ENCODE data around the gene ABL2.
A peak's percentile ranks its signal among the peaks of the same experiment; 100 is the strongest.

The ABL2 gene

DNA sequence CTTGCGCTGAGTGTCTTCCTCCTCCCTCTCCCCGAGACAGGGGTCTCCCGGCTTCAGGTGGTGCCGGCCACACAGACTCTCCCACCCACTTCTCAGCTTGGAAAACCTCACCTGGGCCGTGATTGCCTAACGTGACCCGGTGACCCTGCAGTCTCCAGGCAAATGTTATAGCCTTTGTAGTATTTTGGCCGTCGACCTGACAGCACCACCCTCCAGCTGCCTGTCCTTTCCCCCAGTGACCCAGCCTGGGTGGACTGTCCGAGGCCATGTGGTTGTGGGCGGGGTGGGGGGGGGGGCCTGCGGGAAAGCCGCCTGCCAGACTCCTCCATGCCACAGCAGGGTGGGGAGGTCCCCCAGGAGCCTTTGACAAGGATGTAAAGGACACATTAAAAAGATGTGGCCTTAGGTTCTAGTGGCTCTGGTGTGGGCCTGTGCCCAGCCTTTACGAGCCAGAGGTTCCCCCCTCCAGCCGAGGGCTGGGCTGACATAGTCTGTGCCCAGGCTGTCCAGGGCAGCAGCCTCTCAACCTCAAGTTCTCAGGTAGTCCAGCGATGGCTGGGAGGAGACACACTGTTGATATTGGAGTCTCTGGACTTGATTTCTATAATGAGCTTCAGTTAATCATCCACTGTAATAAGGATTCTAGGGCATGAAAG, 139.5 kb downstream of the ABL2 start:
- no peak for DNase-seq

DNA sequence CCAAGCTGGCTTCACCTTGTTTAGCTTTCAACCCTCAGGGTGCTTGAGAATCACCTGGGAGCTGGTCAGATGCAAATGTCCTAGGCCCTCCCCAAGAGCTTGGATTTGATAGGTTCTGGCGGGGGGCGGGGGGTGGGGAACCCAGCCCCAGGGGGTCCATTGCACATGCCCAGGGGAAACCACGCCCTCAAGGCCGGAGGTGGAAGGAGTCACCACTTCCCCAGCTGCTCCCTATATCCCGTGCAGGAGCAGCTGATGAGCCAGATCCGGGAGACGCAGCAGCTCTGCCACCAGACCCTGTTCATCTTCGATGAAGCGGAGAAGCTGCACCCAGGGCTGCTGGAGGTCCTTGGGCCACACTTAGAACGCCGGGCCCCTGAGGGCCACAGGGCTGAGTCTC, 141.8 kb downstream of the ABL2 start:
- DNase-seq, result no peak

DNA sequence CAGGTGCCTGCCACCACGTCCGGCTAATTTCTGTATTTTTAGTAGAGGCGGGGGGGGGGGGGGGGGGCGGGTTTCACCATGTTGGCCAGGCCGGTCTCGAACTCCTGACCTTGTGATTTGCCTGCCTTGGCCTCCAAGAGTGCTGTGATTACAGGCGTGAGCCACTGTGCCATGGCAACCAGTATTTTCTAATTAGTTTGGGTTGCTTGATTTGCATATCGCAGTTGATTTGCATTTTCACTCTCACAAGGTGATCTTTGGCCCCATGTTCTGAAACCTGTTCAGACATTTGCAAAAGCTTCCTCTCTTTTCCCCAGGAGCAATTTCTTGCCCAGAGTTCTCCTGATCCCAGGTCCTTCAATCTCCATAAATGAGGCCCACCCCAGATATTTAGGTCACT, 145.9 kb downstream of the ABL2 start:
- no peak for DNase-seq

DNA sequence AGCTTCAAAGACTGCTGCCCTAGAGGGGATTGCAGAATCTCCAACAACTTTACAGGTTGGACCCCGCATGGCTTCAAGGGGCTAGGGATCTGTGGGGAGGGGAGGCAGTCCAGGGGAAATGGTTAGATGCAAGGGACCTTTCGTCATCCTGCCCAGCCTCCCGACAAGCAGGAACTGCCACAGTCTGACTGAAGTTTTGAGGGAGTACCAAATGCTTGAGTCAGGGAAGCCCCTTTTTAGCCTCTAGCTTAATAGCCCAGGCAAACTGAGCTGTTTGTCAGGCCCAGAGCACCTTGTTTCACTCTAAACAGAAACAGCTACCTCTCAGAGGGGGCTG, 146.5 kb downstream of the ABL2 start:
- DNase-seq, result no peak

DNA sequence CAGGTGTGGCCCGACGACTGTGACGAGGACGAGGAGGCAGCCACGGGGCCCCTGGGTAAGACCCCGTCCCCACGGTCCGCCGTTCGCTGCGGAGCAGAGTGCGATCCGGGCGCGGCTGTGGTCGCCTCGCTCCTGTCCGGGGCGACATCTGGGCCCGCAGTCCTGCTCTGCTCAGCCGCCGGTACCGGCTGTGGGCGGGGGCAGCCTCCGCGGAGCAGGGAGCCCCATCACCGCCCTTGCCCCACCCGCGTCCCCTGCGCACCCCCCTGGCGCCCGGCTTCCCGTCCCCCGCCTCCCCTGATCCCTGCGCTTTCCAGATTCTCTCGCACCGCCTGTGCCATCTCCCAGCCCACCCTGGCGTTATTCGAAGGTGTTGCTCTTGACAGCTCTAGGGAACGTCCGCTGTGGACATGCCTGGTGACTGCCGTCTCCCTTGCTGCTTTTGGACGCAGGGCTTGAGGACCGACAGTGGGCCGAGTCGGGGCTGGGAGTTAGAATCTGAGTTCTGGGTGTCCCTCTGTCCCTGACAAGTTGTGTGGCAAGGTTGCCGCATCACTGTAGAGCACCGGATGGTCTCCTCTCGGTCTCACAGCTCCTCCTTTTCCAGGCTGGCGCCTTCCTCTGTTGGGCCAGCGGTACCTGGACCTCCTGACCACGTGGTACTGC, 147.0 kb downstream of the ABL2 start:
- peak; percentile 34 to 51 for DNase-seq

DNA sequence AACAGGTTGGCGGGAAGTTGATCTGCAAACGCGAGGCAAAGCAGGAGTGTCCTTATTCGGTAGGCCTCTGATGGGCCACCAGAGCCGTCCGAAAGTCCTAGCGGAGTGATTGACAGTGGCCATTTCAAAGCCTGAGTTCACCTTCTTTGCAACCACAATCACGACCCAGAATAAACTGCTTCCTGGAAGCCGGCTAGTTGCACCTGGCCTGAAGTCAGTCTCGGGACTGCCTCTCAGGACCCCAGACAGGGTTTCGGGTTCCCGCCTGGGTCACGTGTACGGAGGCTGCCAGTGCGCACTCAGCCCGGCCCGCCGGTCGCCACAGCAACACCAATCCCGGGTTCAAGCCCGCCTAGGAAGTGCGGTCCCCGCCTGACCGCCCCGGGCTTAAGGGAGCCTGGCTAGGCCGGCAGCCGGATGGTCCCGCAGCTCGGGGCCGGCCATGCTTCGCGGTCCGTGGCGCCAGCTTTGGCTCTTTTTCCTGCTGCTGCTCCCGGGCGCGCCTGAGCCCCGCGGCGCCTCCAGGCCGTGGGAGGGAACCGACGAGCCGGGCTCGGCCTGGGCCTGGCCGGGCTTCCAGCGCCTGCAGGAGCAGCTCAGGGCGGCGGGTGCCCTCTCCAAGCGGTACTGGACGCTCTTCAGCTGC, 147.7 kb downstream of the ABL2 start, which contains the start of gene TOR3A:
Gene TOR3A, plus strand, starts transcription at position 384 of the 646 bp plus-strand sequence. Its CDS starts 59 bp downstream, at position 443.
- DNase-seq, result peak; percentile 87 to 90

DNA sequence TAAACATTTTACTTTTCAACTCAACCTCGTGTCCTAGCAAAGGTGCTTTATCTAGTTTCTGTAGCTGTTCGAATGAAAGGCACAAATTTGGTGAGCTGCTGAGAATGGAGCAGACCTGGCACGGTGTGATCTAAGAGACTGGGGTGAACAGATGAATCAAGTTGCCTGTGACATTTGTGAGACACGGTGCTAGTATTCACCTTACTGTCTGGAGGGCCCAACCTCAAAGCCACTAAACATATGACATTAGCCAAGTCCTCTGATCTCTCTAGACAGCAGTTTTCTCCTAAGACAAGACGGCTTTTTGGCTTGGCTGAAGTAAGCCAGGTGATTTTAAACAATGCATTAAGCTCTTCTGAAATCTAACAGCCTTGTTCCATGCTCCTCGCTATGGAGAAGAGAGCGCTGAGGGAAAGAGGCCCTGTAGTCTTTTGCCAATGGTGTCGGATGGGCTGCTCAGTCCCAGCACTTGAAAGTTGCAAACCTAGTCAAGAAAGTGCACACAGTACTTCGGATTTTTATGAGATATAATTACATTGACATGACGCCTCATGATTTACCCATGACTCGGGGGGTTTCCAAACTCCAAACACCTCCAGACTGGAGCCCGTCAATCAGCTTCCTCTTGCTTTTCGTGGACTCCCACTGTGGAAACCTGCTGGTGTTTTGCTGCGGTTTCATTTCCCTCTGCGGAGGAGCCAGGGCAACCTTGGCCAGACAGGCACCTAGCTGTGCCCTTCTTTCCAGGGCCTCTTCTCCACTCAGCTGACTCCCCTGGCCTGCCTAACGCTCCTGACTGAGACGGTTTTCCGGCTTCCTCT, 148.4 kb downstream of the ABL2 start:
- DNase-seq, result peak in 1 of 2 experiments; percentile 4

DNA sequence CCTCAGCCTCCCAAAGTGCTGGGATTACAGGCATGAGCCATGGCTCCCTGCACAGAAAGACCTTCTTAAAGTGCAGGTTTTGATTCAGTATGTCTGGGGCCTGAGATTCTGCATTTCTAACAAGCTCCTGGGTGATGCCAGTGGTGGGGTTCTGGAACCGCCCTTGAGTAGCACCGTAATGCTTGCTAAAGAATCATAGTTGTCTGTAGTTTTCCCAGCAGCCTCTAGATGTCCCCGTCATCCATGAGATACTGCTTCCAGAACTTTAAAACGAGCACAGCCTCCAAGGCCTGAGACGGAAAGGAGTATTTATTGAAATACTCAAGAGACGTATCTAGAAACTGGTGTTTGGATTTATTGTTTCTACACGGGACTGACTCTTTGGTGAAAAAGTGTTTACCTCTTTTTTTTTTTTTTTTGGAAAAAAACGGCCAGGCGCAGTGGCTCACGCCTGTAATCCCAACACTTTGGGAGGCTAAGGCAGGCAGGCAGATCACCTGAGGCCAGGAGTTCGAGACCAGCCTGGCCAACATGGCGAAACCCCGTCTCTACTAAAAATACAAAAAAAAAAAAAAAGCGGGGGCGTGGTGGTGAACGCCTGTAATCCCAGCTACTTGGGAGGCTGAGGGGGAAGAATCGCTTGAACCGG, 150.2 kb downstream of the ABL2 start:
- DNase-seq, result peak; percentile 24 to 42

GRCh38 chr1:179077396-179077795, 152.1 kb downstream of the ABL2 start:
- DNase-seq, result no peak

DNA sequence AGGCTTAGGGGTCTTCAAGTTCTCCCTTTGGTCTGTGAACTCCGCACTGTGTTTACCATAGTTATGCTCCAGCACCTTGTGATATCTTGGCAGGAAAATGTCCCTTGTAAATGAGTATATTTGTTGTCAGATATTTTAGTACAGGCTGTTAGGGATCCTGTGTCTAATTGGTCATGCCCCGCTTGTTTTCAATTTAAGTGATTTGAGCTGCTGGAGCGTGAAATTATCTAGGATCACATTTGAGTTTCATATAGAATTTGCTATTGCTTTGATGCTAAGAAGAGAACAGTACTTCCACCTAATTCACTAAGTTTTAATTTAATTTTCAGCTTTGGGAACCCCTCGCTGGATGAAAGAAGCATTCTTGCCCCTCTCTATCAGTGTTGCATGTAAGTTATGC, 163.0 kb downstream of the ABL2 start:
- no peak for DNase-seq

DNA sequence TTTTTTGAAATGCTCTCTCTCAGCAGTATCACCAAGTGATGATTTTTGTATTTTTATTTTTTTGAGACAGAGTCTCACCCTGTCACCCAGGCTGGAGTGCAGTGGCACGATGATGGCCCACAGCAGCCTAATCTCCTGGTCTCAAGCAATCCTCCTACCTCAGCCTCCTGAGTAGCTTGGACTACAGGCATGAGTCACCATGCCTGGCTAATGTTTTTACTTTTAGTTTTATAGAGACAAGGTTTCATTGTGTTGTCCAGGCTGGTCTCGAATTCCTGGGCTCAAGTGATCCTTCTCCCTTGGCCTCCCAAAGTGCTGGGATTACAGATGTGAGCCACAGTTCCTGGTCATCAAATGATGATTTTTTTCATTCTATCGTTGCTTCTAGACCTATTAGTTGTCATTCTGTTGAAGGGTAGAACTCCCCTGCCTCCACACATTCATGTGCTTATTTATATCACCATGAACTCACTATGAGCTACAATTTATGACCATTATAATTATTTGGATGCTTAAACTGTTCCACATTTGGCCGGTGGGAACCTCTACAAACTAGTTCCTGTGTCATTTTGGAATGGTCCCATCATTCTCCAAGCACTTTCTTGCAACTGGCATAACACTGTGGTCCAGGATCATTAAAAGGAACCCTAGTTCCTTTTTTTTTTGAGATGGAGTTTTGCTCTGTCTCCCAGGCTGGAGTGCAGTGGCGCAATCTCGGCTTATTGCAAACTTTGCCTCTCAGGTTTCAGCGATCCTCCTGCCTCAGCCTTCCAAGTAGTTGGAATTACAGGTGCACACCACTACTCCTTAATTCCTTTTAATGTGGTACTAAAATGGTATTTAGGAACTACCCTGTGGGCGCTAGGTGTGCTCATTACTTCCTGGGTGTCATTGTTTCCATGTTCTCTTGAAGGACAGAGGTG, 167.9 kb downstream of the ABL2 start:
- DNase-seq, result no peak

GRCh38 chr1:179058487-179059483, 170.7 kb downstream of the ABL2 start:
- DNase-seq, result no peak

DNA sequence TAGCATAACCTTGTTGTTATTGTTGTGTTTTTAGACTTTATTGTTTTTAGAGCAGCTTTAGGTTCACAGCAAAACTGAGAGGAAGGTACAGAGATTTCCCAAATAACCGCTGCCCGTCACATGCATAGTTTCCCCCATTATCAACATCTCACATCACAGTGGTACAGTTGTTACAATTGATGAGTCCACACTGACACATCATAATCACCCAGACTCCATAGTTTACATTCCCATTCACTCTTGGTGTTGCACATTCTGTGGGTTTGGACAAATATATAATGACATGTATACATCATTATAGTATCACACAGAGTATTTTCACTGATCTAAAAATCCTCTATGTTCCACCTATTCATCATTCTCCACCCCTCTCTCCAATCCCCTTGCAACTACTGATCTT, 173.5 kb downstream of the ABL2 start:
- DNase-seq, result no peak

DNA sequence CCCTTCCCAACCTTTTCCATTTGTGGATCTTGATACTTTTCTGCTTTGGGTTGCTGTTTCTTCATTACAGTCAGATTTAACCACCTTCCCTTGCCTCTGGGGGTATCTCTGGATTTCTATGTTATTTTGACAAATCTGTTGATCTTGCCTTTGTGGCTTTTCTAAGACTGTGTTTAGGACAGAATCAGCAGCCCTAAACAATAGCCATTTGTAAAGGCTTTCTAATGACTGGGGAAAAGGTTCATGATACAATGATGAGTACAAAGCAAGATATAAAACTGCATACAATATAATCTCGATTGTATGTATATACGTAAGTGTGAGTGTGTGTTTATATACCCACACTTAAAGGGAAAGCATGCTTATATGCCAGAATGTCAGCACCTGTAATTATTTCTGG, 176.0 kb downstream of the ABL2 start:
- no peak for DNase-seq

DNA sequence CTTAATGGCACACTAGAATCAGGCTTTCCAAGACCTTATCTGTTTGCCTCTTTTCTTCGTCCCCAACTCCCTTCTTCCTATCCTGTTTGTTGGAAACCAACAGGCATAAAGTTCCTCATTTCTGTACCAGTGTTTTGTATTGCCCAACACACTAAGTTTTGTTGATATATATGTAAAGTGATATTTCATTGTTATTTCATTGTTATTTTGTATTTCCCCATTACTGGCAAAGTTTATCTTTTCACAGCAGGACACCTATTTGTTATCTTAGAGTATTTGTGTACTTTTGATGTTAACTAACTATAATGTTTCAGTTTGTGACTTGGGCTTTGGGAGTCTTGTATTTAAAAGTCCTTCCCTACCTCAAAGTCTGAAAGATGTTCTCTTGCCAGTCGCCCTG, 176.7 kb downstream of the ABL2 start:
- no peak for DNase-seq

Data from activated CD4-positive, alpha-beta T cell treated with anti-CD3 and anti-CD28 coated beads, Interleukin-2, amount 50 U/mL, for 48 hours (primary cell).